ENCODE measurements around the gene SLC27A5. TPM values are rescaled to one million over a fixed set of nuclear protein-coding genes. Genes with fewer than 3 reads are reported as not detected.
A peak's percentile ranks its signal among the peaks of the same experiment; 100 is the strongest.
"Not testable (repeated sequence)": the region's sequence is repeated elsewhere in the genome, so short reads cannot be mapped to it uniquely, and the experiment has no call there.

SLC27A5 gene
- polyA plus RNA-seq, 6 donors from 2014 or later: 12.0 to 17.8 (median 12.7) TPM

- Mint-ChIP-seq H3K36me3 (peaks cover 0 to under 1% of the 10 kb centered on the region in 2 donors), H3K4me3 (peak overlapping the region in 6 of 8 donors; percentile 29 to 73 (median 56)), H3K4me1 (peaks cover 28 to 48% (median 32%) of the 10 kb centered on the region in 3 donors), H3K27ac (peak overlapping the region in 1 of 6 donors; percentile 49), H3K9me3 (no peaks in the 10 kb centered on the region), H3K27me3 (no peaks in the 10 kb centered on the region)
- ATAC-seq (ENCODE audit: low read depth in 2 of 2): no peak
- DNase-seq: no peak
Measured at GRCh38 chr19:58513213-58513693, 1.5 kb upstream of the SLC27A5 start.

GRCh38 chr19:58510084-58510862, 1.5 kb downstream of the SLC27A5 start:
- Mint-ChIP-seq H3K27me3 (no peaks in the 10 kb centered on the region), H3K4me3 (peak overlapping the region in 1 of 8 donors; percentile 30), H3K27ac (peak overlapping the region in 2 of 6 donors; percentile 34 to 56), H3K9me3 (peaks cover 4 to 14% (median 10%) of the 10 kb centered on the region in 7 donors), H3K36me3 (peaks cover 0 to 7% of the 10 kb centered on the region in 2 donors), H3K4me1 (peaks cover 15 to 28% (median 16%) of the 10 kb centered on the region in 3 donors)
- no peak for ATAC-seq (ENCODE audit: low read depth in 2 of 2)
- DNase-seq: no peak

- H3K4me3 Mint-ChIP-seq: peak overlapping the region in 1 of 8 donors; percentile 30
- DNase-seq: no peak
- H3K27ac Mint-ChIP-seq: peak overlapping the region in 1 of 6 donors; percentile 56
- no peak for ATAC-seq (ENCODE audit: low read depth in 2 of 2)
- peaks cover 0 to 7% of the 10 kb centered on the region in 2 donors for H3K36me3 Mint-ChIP-seq
- H3K27me3 Mint-ChIP-seq: no peaks in the 10 kb centered on the region
- H3K4me1 Mint-ChIP-seq: peaks cover 10 to 24% (median 14%) of the 10 kb centered on the region in 3 donors
- H3K9me3 Mint-ChIP-seq: peaks cover 4 to 14% (median 10%) of the 10 kb centered on the region in 7 donors
Measured at GRCh38 chr19:58509731-58510083, 2.1 kb downstream of the SLC27A5 start.

GRCh38 chr19:58507602-58508223, 4.1 kb downstream of the SLC27A5 start:
- not testable (repeated sequence) for DNase-seq; H3K36me3 Mint-ChIP-seq; H3K27me3 Mint-ChIP-seq; ATAC-seq (ENCODE audit: low read depth in 2 of 2); H3K4me1 Mint-ChIP-seq
- Mint-ChIP-seq H3K27ac (peak overlapping the region in 1 of 6 donors; percentile 42), H3K9me3 (peaks cover 5 to 17% (median 13%) of the 10 kb centered on the region in 7 donors), H3K4me3 (peak overlapping the region in 2 of 8 donors; percentile 7 to 20)

- Mint-ChIP-seq H3K36me3 (peaks cover 0 to 8% of the 10 kb centered on the region in 2 donors), H3K4me3 (peak overlapping the region in 5 of 8 donors; percentile 35 to 94 (median 57)), H3K27ac (peak overlapping the region in 2 of 6 donors; percentile 75 to 94), H3K9me3 (peaks cover 0 to 22% (median 13%) of the 10 kb centered on the region in 7 donors), H3K4me1 (peaks cover 12 to 21% (median 13%) of the 10 kb centered on the region in 3 donors), H3K27me3 (no peaks in the 10 kb centered on the region)
- ATAC-seq (ENCODE audit: low read depth in 2 of 2) (no peak), DNase-seq (no peak)
Measured at GRCh38 chr19:58500242-58500641, 11.6 kb downstream of the SLC27A5 start.

- DNase-seq (peak; percentile 88), ATAC-seq (ENCODE audit: low read depth in 2 of 2) (peak; percentile 88 to 89)
- Mint-ChIP-seq H3K27ac (peak overlapping the region; percentile 86 to 99 (median 96)), H3K27me3 (no peaks in the 10 kb centered on the region), H3K4me1 (peaks cover 12 to 21% (median 13%) of the 10 kb centered on the region in 3 donors), H3K4me3 (peak overlapping the region; percentile 86 to 97 (median 94)), H3K9me3 (peaks cover 0 to 22% (median 13%) of the 10 kb centered on the region in 7 donors), H3K36me3 (peaks cover 0 to 8% of the 10 kb centered on the region in 2 donors)
Measured at GRCh38 chr19:58499021-58499927, 12.5 kb downstream of the SLC27A5 start.

GRCh38 chr19:58498316-58499020, 13.3 kb downstream of the SLC27A5 start:
- H3K4me1 Mint-ChIP-seq: peaks cover 12 to 21% (median 13%) of the 10 kb centered on the region in 3 donors
- no peaks in the 10 kb centered on the region for H3K27me3 Mint-ChIP-seq

GRCh38 chr19:58497634-58498170, 14.1 kb downstream of the SLC27A5 start:
- Mint-ChIP-seq H3K36me3 (peaks cover 0 to 8% of the 10 kb centered on the region in 2 donors), H3K27me3 (no peaks in the 10 kb centered on the region), H3K27ac (peak overlapping the region in 3 of 6 donors; percentile 37 to 74 (median 49)), H3K4me3 (peak overlapping the region in 6 of 8 donors; percentile 42 to 97 (median 94)), H3K4me1 (peaks cover 12 to 21% (median 13%) of the 10 kb centered on the region in 3 donors), H3K9me3 (peaks cover 0 to 16% (median 11%) of the 10 kb centered on the region in 7 donors)
- no peak for DNase-seq
- no peak for ATAC-seq (ENCODE audit: low read depth in 2 of 2)

More at GRCh38 chr19:58498316-58499020, 13.3 kb downstream of the SLC27A5 start:
- H3K36me3 Mint-ChIP-seq: peaks cover 0 to 8% of the 10 kb centered on the region in 2 donors
- DNase-seq (no peak), ATAC-seq (ENCODE audit: low read depth in 2 of 2) (no peak)
- H3K27ac Mint-ChIP-seq: peak overlapping the region in 2 of 6 donors; percentile 99
- peaks cover 0 to 22% (median 11%) of the 10 kb centered on the region in 7 donors for H3K9me3 Mint-ChIP-seq
- peak overlapping the region; percentile 86 to 97 (median 94) for H3K4me3 Mint-ChIP-seq

- Mint-ChIP-seq H3K27ac (no peak overlapping the region), H3K9me3 (peaks cover 0 to 2% (median 0%) of the 10 kb centered on the region in 7 donors), H3K36me3 (no peaks in the 10 kb centered on the region), H3K4me1 (no peaks in the 10 kb centered on the region), H3K27me3 (no peaks in the 10 kb centered on the region), H3K4me3 (no peak overlapping the region)
- no peak for DNase-seq
- no peak for ATAC-seq (ENCODE audit: low read depth in 2 of 2)
Measured at GRCh38 chr19:58492265-58492664, 19.5 kb downstream of the SLC27A5 start.

GRCh38 chr19:58491393-58491792, 20.4 kb downstream of the SLC27A5 start:
- DNase-seq: no peak
- H3K27me3 Mint-ChIP-seq: no peaks in the 10 kb centered on the region
- peaks cover 0 to 2% (median 0%) of the 10 kb centered on the region in 7 donors for H3K9me3 Mint-ChIP-seq
- ATAC-seq (ENCODE audit: low read depth in 2 of 2): no peak
- H3K27ac Mint-ChIP-seq: peak overlapping the region in 1 of 6 donors; percentile 62
- no peak overlapping the region for H3K4me3 Mint-ChIP-seq
- H3K36me3 Mint-ChIP-seq: no peaks in the 10 kb centered on the region
- no peaks in the 10 kb centered on the region for H3K4me1 Mint-ChIP-seq

- not testable (repeated sequence) for H3K9me3 Mint-ChIP-seq; H3K27me3 Mint-ChIP-seq; H3K4me1 Mint-ChIP-seq; H3K36me3 Mint-ChIP-seq; DNase-seq; H3K27ac Mint-ChIP-seq; ATAC-seq (ENCODE audit: low read depth in 2 of 2)
- peak overlapping the region in 1 of 8 donors; percentile 72 for H3K4me3 Mint-ChIP-seq
Measured at GRCh38 chr19:58484349-58484748, 27.4 kb downstream of the SLC27A5 start.

GRCh38 chr19:58483776-58484175, 28.0 kb downstream of the SLC27A5 start:
- H3K27me3 Mint-ChIP-seq: no peaks in the 10 kb centered on the region
- H3K4me3 Mint-ChIP-seq: no peak overlapping the region

More at GRCh38 chr19:58483776-58484175, 28.0 kb downstream of the SLC27A5 start:
- Mint-ChIP-seq H3K4me1 (peaks cover 0 to 4% (median 0%) of the 10 kb centered on the region in 3 donors), H3K36me3 (no peaks in the 10 kb centered on the region), H3K9me3 (no peaks in the 10 kb centered on the region), H3K27ac (no peak overlapping the region)
- no peak for ATAC-seq (ENCODE audit: low read depth in 2 of 2)
- DNase-seq: no peak
